LNCAP (cell line): Measurements from ENCODE around the gene HIRA.

Source experiments
- CTCF ChIP-seq: fragments of 450-650 bp; IDR thresholded peaks from 2 replicates; pipeline ENCODE4 v1.5.1; 2017; ENCODE audit warnings: mild to moderate bottlenecking

The HIRA gene

GRCh38 chr22:19466848-19467752 lies 35.6 kb upstream of the HIRA start:
- TF ChIP-seq CTCF, result no peak

DNA sequence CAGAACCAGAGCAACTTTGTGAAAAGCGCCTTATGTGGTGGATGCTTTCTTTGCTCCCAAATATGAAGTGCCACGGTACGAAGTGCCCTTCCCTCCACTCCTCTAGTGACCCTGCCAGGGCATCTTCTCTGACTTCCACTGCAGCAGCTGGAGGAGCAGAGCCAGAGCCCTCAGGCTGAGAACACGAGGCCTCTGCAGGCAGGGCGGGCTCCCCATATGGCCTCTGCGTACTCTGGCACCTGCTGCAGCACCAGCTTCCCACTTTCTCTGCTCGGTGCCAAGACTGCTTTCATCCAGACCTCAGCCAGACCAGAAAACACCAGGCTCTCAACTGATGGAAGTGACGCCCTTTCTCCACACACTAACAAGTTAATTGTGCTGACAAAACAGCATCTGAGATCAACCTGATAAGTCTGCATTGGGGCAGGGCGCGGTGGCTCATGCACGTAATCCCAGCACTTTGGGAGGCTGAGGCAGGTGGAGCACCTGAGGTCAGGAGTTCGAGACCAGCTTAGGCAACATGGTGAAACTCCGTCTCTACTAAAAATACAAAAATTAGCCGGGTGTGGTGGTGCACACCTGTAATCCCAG lies 34.7 kb upstream of the HIRA start:
- TF ChIP-seq CTCF, result no peak

- TF ChIP-seq CTCF, result no peak
Observed at GRCh38 chr22:19464975-19465374, 33.4 kb upstream of the HIRA start.

DNA sequence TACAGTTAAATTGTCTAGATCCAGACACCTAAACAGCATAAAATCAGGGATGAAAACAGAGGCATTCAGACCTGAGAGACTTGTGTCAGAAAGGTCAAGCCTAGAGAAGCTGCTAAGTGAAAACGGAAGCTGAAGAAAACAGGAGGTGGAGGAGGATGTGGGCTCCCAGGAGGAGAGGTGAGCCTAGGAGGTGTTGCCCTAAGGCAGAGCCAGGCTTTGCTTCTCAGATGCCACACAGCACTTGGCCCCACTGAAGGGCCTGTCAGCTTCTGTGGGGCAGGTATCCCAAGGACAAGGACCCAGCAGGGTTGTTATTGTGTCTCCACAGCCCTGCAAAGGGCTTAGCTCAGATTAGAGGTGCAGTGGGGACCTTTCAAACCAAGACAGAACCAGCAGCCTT lies 33.0 kb upstream of the HIRA start:
- no peak for TF ChIP-seq CTCF

DNA sequence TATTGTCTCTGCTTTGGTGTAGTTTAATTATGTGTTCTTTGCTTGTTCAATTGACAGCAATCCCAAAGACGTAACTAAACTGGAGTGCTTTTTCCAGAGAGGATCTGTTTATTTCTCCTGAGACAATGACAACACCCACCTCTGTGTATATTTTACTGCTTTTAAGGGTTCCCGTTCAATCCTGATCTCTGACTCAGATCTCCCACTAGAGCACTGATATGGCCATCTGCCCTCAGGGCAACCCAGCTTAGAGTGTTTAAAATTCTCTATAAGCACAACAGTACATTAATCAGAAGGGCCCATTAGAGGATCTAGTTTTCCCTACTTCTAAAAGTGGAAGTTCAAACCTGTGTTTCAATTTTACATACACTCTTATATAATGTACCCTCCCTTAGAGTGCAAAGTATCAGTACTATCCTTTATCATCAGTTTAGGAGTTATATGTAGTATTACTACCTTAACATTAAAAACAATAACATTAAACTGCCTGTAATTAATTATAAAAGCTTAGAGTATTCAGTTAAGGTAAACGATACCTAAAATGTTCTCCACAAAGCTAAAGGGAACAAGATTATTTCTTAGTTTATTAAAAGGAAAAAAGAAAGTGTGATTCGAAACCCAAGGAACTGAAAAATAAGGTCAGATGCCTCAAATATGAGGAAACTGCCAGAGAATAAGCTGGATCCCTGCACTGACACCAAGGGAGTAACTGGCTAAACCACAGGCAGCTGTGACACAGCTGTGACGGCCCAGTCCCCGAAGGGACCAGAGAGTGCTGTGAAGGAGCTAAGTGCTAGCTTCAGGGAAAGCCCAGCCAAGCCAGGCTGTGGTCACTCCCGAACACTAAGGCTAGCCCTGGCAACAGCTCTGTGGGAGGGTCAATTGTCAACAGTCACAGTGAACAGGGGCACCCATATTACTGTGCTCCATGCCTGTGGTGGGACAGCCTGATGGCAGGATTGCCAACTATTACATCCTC lies 32.2 kb upstream of the HIRA start:
- TF ChIP-seq CTCF, result no peak

DNA sequence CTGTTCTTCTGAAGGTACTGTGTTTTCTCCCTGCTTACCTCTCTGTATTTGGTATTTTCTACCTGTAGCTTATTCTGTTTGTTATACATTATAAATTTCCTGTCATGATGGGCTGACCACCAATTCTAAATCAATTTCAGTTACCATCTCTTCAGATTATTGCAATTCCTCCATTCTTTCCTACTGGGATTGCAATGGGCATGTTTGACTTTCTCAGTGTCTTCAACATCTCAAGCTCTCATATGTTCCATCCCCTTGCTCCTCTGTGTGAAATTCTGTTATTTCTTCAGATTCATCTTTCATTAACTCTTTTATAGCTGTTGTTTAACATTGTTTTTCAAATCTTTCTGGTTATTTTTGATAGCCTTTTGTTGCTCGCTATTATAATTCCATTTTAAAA lies 31.5 kb upstream of the HIRA start:
- TF ChIP-seq CTCF, result no peak

DNA sequence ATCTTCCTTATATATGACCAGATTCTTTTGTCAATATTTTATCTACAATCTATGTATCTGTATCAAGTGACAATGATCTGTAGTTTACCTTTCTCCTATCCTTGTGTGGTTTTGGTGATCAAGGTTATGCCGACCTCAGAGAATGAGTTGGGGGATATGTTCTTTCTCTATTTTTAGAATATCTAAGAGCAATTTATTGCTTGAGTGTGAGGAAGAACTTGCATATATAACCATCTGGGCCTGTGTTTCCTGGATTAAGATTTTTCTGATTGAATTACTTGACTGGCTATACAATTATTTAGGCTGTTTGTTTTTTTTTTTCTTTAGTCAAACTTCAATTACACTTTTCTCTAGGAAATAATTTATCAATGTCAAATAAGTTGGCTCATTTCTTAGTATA lies 30.0 kb upstream of the HIRA start:
- no peak for TF ChIP-seq CTCF
